ELF-1 (cell line): ENCODE results near the gene GIGYF1.

ENCODE experiments used
- DNase-seq: peaks from one replicate; pipeline ENCODE4 v3.0.0-alpha.2; 2016; ENCODE audit warnings: low read depth, low spot score

The GIGYF1 gene

DNA sequence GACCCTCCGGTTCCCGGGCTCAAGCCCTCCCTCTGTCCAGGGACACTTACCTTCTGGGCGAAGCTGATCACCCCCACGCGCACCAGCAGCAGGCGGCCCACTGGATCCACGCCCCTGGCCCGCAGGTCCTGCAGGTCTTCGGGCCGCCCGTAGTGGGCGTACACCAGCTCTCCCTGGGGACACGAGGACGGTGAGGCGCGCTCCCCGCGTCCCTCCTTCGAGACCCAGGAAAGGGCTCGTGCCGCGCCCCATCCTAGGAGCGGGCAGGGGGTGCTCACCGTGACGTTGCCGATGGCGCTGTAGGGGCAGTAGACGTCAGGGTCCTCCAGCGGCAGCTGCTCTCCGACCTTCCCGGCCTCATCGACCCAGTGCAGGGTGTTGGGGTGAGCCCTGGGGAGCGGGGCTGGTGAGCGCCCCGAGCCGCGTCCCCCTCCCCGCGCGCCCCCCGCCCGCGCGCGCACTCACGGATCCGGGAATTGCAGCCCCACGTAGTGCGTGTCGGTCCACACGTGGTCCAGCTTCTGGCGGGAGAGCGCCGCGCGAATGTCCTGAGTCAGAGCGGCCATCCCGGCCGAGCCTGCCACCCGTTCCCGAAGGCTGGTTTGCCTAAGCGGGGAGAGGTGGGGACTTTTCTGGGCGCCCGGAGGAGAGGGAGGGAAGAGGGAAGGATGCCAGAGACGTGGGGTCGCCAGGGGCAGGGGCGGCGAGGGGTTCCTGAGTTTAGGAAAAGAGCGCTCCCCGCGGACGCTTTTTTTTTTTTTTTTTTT, 60.9 kb downstream of the GIGYF1 start:
- peak; percentile 47 for DNase-seq

DNA sequence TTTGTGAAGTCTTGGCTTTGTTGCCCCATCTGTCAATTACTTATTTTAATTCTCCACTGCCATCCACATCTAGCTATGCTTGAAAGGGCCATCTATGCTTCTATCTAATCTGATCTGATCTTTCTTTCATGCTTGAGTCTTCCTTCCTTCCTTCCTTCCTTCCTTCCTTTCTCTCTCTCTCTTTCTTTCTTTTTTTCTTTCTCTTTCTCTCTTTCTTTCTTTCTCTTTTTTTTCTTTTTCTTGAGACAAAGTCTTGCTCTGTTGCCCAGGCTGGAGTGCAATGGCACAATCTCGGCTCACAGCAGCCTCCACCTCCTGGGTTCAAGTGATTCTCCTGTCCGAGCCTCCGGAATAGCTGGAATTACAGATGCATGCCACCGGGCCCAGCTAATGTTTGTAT, 64.0 kb downstream of the GIGYF1 start:
- no peak for DNase-seq
